OCI-LY1 (cell line): Measurements from ENCODE around the gene BCO2.
A peak's percentile ranks its signal among the peaks of the same experiment; 100 is the strongest.

Experiments used
- H2AFZ ChIP-seq: fragments of 200-600 bp; sonication (generic), shearing (Covaris generic); 2 replicates; pipeline ENCODE4 v1.6.0; 2014; ENCODE audit warnings: antibody characterized with exemption, mild to moderate bottlenecking, low read length
- H3F3A ChIP-seq: fragments of 200-600 bp; sonication (generic), shearing (Covaris generic); 2 replicates; pipeline ENCODE4 v1.6.0; 2014; ENCODE audit warnings: mild to moderate bottlenecking, antibody characterized with exemption, low read length, moderate library complexity; ENCODE audit not compliant: insufficient read depth
- H3K27ac ChIP-seq: fragments of 200-600 bp; sonication (generic); 2 replicates; pipeline ENCODE4 v1.5.1; 2014; ENCODE audit warnings: low read length, mixed run types, mild to moderate bottlenecking, low read depth; ENCODE audit not compliant: poor library complexity, severe bottlenecking
- H3K27me3 ChIP-seq: fragments of 200-600 bp; sonication (generic); 2 replicates; pipeline ENCODE4 v1.6.0; 2014; ENCODE audit warnings: antibody characterized with exemption, mild to moderate bottlenecking, low read length, moderate library complexity; ENCODE audit not compliant: insufficient read depth
- H3K36me3 ChIP-seq: fragments of 200-600 bp; sonication (generic); 2 replicates; pipeline ENCODE4 v1.6.1; 2014; ENCODE audit warnings: mild to moderate bottlenecking, antibody characterized with exemption, low read length, moderate library complexity, mixed read lengths; ENCODE audit not compliant: insufficient read depth
- H3K4me1 ChIP-seq: fragments of 200-600 bp; sonication (generic); 2 replicates; pipeline ENCODE4 v1.5.1; 2014; ENCODE audit warnings: mild to moderate bottlenecking, low read length, moderate library complexity; ENCODE audit not compliant: insufficient read depth, severe bottlenecking
- H3K4me2 ChIP-seq: fragments of 200-600 bp; sonication (generic), shearing (Covaris generic); 2 replicates; pipeline ENCODE4 v1.6.1; 2014; ENCODE audit warnings: low read length
- H3K4me3 ChIP-seq: fragments of 200-600 bp; sonication (generic); 2 replicates; pipeline ENCODE4 v1.5.1; 2014; ENCODE audit warnings: low read length, low read depth, mild to moderate bottlenecking, mixed read lengths; ENCODE audit not compliant: poor library complexity, severe bottlenecking
- H3K79me2 ChIP-seq: fragments of 200-600 bp; shearing (Covaris generic); 2 replicates; pipeline ENCODE4 v1.6.1; 2016; ENCODE audit warnings: mixed run types, low read length, mixed read lengths; ENCODE audit not compliant: insufficient read depth
- H3K9ac ChIP-seq: fragments of 200-600 bp; sonication (generic), shearing (Covaris generic); 2 replicates; pipeline ENCODE4 v1.6.1; 2014; ENCODE audit warnings: mild to moderate bottlenecking, low read length, mixed read lengths
- H3K9me2 ChIP-seq: fragments of 200-600 bp; sonication (generic), shearing (Covaris generic); 2 replicates; pipeline ENCODE4 v1.6.1; 2014; ENCODE audit warnings: low read depth, mild to moderate bottlenecking, low read length, mixed read lengths
- H3K9me3 ChIP-seq: fragments of 200-600 bp; shearing (Covaris generic); 2 replicates; pipeline ENCODE4 v1.6.1; 2014; ENCODE audit warnings: low read length, mixed read lengths
- H4K20me1 ChIP-seq: fragments of 200-600 bp; sonication (generic), shearing (Covaris generic); 2 replicates; pipeline ENCODE4 v1.6.0; 2016; ENCODE audit warnings: mild to moderate bottlenecking, low read length; ENCODE audit not compliant: insufficient read depth
- EZH2 ChIP-seq: fragments of 200-600 bp; sonication (generic), shearing (Covaris generic); IDR thresholded peaks from 2 replicates; pipeline ENCODE4 v1.8.0; 2017; ENCODE audit warnings: borderline replicate concordance, mixed run types, mild to moderate bottlenecking, antibody characterized with exemption, low read length, moderate library complexity, mixed read lengths
- TF ChIP-seq, protein P1 (sequence below): fragments of 200-600 bp; sonication (generic), shearing (Covaris generic); IDR thresholded peaks from 2 replicates; pipeline ENCODE4 v1.5.1; 2017; ENCODE audit warnings: mild to moderate bottlenecking, antibody characterized with exemption, low read length, moderate library complexity, mixed read lengths

The BCO2 gene

DNA sequence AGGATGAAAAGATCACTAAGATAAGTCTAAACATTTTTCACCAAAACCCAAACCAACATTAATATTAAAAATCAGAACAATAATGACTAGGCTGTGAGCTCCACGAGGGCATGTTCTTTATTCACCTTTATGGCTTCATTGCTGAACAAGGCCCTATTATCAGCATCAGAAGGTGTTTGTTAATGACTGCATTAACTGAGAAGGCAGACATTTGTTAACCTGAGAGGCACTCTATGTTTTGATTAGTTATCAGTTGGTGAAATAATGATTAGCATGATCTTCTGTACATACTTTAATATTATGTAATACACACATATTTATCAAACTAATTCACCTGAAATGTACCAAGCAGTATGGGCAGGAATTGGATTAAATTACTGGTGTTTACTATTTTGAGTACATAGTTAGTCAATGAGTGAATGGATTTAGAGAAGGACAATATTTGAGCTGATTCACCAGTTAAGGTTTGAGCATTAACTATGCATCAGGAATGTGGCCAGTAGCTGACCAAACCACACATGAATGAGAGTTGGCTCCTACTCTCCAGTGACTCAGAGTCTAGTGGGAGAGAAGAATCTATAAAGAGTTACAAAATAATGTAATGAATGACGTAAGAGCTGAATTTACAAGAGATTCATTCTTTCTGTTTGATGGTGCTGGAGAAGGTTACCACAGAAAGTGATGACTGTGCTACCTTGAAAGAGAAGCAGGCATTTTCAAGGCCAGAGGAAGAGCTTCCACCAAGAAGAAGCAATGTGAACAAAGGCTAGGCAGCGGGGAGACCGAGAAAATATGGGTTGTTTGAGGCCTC, 18.2 kb upstream of the BCO2 start:
- no peak overlapping the region for H3K4me3 ChIP-seq
- no peaks in the 10 kb centered on the region for H3K27me3 ChIP-seq
- no peak overlapping the region for H3K4me2 ChIP-seq
- H4K20me1 ChIP-seq, result no peaks in the 10 kb centered on the region
- H3K79me2 ChIP-seq, result no peaks in the 10 kb centered on the region
- no peaks in the 10 kb centered on the region for H3K36me3 ChIP-seq
- H3K27ac ChIP-seq, result no peak overlapping the region
- H3F3A ChIP-seq, result no peaks in the 10 kb centered on the region
- TF ChIP-seq EZH2, result no peak
- no peak overlapping the region for H2AFZ ChIP-seq
- no peak overlapping the region for H3K9ac ChIP-seq
- peaks cover 4% of the 10 kb centered on the region for H3K4me1 ChIP-seq
- no peaks in the 10 kb centered on the region for H3K9me2 ChIP-seq
- no peaks in the 10 kb centered on the region for H3K9me3 ChIP-seq

DNA sequence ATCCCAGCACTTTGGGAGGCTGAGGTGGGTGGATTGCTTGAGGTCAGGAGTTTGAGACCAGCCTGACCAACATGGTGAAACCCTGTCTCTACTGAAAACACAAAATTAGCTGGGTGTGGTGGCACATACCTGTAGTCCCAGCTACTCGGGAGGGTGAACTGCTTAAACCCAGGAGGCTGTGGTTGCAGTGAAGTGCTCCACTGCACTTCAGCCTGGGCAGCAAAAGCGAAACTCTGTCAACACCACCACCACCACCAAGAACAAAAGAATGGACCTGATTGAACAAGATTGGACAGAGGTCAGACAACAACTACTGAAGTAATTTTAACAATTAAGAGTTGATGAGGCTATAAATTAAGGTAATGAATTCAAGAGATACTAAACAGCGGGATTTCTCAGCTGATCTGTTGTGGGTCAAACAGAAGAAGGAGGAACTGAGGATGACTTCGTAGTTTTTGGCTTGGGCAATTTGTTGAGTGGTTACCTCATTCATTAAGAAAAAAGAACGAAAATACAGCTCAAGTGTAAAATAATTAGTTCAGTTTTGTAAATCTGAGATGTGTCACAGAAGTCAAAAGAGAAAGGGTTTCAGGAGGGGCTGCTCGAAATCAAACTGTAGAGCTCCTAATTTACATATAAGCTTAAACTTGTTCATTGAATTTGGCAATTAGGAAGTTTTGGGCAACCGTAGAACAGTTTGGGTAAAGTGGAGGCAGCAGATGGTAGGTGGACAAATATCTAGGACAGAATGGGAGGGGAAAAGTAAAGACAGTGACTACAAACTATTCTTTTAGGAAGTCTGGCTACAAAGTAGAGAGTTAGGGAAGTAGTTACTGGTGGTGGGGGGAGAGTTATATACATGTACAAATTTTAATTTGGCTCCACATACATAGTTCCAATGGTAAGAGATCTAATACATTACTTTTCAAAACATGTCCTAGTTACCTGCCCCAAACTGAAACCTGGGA, 15.9 kb upstream of the BCO2 start:
- Histone ChIP-seq H3K27me3 (no peaks in the 10 kb centered on the region), H3K4me1 (peaks cover 4% of the 10 kb centered on the region), H3K9me3 (no peaks in the 10 kb centered on the region), H3K4me3 (no peak overlapping the region), H2AFZ (no peak overlapping the region), H3K36me3 (no peaks in the 10 kb centered on the region), H3K27ac (no peak overlapping the region), H3F3A (no peaks in the 10 kb centered on the region), H3K9ac (no peak overlapping the region), H4K20me1 (no peaks in the 10 kb centered on the region), H3K4me2 (peak overlapping the region; percentile 9; the same call in 1 of the 2 replicates), H3K79me2 (no peaks in the 10 kb centered on the region), H3K9me2 (no peaks in the 10 kb centered on the region)
- TF ChIP-seq, protein P1, sequence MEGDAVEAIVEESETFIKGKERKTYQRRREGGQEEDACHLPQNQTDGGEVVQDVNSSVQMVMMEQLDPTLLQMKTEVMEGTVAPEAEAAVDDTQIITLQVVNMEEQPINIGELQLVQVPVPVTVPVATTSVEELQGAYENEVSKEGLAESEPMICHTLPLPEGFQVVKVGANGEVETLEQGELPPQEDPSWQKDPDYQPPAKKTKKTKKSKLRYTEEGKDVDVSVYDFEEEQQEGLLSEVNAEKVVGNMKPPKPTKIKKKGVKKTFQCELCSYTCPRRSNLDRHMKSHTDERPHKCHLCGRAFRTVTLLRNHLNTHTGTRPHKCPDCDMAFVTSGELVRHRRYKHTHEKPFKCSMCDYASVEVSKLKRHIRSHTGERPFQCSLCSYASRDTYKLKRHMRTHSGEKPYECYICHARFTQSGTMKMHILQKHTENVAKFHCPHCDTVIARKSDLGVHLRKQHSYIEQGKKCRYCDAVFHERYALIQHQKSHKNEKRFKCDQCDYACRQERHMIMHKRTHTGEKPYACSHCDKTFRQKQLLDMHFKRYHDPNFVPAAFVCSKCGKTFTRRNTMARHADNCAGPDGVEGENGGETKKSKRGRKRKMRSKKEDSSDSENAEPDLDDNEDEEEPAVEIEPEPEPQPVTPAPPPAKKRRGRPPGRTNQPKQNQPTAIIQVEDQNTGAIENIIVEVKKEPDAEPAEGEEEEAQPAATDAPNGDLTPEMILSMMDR, result no peak
- TF ChIP-seq EZH2, result no peak

DNA sequence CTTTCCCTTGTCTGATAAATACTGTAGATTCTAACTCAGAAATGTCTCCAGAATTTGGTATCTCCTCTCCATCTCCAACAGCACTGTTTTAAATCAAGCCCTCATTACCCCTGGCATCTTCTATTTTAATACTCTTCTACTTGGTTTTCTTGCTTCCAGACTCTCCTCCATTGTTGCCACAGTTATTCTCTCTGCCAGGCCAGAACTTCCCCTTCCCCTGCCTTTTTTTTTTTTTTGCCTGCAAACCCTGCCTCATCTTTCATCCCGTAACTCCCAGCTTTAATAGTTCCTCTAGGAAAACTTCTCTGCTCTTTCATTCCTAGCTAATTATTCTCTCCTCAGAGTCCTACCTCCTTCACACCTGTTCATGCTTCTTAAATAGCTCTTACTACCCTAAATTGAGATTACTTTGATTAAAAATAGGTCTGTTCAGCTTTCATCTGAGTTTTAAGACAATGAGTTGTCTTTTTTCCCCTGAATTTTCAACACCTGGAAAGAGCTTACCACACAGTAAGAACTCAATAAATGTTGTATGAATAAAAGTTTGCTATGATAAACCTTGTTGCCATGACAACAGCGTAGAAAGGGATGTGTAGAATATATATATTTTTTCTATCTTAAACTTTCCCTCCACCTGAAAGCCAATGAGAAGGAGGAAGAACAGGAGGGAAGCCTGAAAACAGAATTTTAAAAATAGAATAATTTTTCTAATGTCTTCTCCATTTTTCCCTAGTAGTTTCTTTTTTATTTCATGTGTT, 15.0 kb upstream of the BCO2 start:
- Histone ChIP-seq H3K79me2 (no peaks in the 10 kb centered on the region), H3K9me2 (no peaks in the 10 kb centered on the region), H3K9ac (no peak overlapping the region), H3K27ac (no peak overlapping the region), H3K4me3 (no peak overlapping the region), H3F3A (no peaks in the 10 kb centered on the region), H2AFZ (no peak overlapping the region), H4K20me1 (no peaks in the 10 kb centered on the region), H3K4me2 (no peak overlapping the region), H3K4me1 (peaks cover 4% of the 10 kb centered on the region), H3K36me3 (no peaks in the 10 kb centered on the region), H3K9me3 (no peaks in the 10 kb centered on the region), H3K27me3 (no peaks in the 10 kb centered on the region)
- TF ChIP-seq, protein P1, result no peak
